Activated CD4-positive, alpha-beta T cell treated with anti-CD3 and anti-CD28 coated beads, Interleukin-2, amount 50 U/mL, for 4 hours (primary cell): ENCODE results near the gene BCL11A.

Experiments
- DNase-seq, 2 experiments: peaks; one replicate each; pipeline ENCODE4 v3.0.0-alpha.2; 2020

Gene BCL11A

DNA sequence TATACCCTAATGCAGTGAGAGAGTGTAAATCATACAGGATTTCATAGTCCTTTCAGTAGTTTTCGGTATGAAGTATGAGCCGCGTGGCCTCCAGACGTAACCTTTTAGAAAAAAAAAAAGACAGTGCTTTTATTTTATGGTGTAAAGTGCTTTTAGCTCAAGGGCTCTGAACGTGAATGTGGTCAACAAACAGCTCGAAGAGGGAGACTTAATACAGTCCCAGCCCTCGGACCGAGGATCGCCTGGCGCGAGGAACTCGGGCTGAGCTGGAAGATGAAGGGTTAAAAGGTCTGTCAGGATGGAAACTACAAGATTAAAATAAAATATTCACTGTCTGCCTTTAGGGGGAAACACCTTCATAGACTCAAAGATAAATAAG lies 4.0 kb upstream of the BCL11A start:
- DNase-seq: no peak

DNA sequence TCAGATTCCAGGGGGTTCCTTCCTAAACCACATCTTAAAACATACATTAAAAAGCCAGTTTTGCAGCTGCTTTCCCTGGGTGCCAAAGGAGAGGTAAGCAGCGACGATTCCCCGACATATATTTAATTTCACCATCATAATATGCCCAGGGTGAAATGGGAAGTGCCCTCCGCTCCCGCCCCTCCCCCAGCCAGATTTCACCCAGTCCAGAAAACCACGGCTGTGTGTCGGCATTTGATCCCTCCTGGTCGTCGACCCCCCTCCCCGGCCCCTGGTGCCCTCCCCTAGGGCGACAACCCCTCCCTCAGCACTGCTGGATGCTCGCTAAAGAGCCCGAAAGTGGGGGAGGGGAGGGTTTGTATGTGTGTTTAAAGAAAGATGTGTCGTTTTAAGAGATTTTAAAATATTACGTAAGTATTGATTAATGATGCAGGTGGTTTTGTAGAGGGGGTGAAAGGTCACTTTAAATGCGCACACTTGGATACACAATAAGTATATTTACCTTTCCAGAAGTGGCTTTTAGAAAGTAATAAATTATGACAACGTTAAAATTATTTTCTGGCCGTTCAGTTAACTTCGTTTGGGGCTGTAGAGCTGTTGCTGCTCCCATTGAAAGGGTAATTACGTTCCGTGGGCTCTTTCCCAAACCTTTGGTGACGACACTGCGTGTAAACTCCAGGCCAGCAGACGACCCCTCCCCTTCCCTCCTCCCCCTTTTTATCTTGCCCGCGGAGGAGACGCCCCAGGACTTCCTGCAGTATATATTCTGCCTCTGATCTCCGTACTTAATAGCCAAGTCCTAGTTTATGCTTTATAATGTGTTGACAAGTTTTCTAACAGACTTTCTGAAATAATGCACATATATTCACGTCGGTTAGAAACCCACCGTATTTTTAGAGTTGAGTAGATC lies 3.4 kb upstream of the BCL11A start:
- no peak for DNase-seq

DNA sequence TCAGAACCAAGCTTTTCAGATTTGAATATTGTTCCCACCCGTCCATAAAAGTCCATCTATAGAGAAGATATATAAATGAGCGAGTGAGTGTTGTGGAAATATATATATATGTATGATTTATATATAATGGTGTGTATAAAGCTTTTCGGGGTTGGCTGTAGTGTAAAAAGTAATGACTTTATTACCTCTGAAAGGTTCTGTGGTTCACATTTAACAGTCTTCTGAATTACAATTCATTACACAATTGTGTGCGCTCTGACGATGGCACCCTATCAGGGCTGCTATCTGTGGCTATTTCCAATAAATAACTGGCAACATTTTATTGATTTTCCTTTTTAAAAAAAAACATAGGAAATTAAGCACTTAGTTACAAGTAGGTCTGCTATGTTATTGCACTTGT lies 2.7 kb upstream of the BCL11A start:
- no peak for DNase-seq

DNA sequence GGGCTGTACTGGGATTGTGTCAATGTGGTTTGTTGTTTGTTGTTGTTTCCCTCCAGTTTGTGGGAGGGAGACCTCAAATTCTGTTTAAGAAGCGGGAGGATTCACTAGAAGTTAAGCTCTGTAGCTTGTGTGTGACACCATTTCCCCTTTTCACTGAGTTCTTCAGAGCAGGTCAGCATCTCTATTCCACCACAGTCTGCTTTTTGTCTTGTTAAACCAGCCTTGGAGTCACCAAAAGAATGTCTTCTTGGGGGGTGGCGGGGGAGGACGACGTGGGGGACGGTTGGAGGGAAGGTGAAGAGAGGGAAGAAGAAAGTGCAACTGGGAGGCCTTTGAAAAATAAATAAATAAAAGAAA lies 2.3 kb upstream of the BCL11A start:
- no peak for DNase-seq

DNA sequence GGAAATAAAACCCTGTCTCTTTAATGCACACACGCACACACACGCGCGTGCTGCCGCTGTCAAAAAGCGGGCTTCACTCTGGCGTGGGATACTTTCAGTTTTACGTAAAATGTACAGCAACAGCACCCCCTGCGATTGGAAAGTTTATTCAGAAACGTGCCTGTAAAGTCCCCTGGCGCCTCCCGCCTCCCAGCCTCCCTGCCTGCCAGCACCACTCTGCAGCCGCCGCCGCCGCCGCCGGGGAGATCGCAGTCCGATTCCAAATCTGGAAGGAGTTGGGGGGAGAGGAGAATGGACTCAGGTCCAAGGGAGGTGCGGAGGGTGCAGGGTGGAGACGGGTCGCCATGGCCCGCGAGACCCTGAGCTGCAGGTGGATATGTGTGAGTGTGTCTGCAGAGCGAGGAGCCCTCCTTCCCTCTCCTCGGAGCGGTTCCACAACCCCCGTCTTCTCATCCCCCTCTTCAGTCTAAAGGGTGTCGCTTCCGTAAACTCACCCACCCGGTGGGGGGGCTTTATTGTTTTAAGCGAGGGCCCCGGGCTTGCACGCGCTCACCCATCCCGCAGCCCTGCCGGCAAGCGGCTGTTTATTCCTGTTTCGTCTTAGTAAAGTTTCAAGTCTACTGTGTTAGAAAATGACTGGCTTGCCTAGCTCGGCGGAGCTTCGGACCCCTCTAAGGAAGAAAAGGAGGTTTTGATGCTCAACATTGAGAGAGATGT lies 1.8 kb upstream of the BCL11A start:
- DNase-seq: peak; percentile 43

DNA sequence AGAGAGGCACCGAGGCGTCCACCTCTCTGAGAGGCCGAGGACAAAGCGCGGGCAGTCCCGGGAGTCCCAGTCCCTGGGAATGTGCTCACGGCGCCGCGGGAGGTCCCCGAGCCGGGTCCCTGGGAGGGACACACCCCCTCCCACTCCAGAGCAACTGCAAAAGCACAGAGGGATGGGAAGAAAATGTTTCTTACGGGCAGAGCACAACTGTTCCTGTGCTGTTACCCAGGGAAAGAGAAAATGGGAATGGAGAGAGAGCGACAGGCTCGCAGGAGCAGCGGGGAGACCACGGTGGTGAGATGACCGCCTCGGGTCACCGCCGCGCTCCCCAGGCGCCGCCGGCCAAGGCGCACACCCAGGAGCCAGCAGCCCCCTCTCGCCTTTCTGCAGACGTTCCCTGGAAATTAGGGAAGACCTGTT lies 1.2 kb upstream of the BCL11A start:
- DNase-seq: no peak

DNA sequence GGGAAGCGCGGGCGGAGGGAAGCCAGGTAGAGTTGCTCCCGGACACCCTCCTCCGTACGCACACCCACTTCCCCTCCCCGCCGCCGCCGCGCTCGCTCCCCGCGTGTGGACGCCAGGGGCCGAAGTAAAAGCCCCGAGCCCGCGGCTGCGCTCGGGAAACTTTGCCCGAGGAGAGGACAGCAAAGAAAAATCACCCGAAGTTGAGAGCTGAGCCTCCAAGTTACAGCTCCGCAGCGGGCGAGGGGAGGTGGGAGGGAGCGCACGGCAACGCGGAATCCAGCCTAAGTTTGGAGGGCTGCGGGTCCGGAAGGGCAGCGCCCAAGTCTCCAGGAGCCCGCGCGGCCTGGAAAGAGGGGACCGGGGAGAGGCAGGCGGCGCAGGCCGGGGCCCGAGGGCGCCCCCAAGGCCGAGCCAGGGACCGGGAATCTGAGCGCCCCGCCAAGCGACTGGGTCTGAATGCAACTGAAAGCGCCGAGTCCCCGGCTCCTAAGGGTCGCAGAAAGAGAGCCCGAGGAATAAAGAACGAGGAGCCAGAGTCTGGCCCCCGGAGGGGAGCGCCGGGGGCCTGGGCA lies 706 bp upstream of the BCL11A start:
- DNase-seq: no peak

DNA sequence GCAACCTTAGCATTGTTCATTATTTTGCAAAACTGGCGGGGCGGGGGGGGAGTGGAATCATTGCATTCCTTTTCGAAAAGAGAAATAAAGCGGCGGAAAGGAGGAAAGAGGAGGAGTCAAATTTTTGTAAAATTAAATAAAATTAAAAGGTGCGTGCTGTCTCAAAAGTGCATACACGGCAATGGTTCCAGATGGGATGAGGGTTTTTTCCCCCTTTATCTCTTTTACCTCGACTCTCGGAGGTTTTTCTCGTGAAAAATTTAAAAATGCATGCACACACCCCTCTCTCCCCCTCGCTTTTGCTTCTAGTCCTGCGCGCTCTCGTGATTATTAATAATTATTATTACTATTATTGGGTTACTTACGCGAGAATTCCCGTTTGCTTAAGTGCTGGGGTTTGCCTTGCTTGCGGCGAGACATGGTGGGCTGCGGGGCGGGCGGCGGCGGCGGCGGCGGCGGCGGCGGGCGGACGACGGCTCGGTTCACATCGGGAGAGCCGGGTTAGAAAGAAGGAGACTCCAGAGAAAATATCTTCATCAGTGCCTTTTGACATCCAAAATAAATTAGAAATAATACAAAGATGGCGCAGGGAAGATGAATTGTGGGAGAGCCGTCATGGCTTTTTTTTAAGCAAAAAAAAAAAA lies 481 bp downstream of the BCL11A start:
- DNase-seq: no peak

DNA sequence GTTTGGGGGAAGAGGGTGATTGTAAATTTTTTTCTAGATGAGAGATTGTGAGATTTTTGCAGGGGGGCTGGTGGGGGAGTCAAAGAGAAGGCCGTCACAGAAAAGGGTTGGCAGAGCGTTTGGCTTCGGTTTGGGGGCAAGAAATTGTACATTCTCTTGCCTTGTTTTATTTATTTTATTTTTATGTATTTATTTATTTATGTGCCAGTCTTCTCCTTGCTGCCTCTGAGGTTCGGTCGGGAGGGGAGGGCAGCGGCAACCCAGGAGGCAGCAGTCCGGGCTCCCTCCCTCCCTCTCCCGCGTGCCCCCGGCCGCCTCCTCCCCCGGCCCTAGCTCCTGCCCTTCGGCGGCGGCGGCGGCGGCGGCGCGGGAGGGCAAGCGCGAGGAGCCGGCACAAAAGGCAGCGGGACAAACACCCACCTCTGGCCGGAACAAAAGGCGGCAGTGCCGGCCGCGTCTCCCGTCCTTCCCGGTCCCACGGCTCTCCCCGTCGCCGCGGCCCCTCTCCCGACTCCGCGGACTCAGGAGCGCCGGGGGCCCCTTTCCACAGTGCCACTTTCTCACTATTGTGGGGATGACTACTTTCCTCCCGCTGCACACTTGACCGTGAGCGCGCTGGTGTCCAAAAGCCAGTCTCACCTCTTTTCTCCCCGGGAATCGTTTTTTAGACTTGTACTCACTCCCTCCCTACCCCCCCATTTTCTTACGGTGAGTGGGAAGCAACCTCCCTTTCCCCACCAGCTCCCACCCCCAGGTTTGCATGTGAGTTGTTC lies 1.2 kb downstream of the BCL11A start:
- no peak for DNase-seq

DNA sequence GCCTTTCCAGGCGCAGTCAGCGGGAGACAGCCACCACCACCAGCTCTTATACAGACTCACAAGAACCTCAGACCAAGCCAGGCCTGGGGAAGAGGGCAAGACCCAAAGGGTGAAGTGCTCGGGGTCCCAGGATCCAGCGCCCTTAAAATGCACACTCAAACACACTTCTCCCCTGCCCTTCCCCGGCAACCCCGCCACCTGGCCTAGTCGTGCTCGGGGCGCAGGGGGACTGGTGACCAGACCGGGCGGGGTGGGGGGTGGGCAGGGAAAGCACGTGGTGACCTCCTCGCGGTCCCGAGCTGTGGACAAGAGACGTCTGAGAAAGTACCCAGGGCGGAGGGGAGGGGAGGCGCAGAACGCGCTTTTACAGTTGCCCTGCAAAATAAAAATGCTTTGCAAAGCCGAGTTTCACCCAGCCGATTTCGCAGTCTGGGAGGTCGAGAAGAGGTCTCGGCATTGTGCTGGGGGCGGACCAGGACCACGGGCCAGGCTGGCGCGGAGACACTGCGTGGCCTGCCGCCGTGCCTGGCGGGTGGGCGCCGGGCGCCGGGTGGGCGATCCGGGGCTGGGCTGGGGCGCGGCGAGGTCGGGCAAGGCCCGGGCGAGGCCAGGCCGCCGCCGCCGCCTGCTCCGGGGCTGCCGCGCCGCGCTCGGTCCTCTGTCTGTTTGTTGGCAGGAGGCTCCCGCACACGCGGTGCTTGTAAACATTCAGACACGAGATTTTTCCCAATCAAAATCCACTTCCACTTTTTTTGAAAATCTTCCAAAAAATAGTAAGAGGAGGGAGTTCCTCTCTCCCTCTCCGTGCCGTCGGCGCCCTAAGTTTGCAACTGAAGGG lies 2.0 kb downstream of the BCL11A start:
- DNase-seq: no peak

DNA sequence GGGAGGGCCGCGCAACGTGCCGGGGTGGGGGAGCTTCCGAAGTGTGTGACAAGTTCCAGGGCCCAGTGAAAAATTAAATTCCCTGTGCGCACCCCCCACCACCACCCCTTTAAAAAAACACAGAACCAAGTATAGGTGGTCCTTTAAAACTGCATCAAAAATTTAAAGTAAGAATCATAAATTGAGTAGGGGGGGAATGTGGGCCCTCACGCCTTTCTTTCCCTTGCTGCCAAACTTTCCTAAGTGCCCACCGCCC lies 2.5 kb downstream of the BCL11A start:
- no peak for DNase-seq

DNA sequence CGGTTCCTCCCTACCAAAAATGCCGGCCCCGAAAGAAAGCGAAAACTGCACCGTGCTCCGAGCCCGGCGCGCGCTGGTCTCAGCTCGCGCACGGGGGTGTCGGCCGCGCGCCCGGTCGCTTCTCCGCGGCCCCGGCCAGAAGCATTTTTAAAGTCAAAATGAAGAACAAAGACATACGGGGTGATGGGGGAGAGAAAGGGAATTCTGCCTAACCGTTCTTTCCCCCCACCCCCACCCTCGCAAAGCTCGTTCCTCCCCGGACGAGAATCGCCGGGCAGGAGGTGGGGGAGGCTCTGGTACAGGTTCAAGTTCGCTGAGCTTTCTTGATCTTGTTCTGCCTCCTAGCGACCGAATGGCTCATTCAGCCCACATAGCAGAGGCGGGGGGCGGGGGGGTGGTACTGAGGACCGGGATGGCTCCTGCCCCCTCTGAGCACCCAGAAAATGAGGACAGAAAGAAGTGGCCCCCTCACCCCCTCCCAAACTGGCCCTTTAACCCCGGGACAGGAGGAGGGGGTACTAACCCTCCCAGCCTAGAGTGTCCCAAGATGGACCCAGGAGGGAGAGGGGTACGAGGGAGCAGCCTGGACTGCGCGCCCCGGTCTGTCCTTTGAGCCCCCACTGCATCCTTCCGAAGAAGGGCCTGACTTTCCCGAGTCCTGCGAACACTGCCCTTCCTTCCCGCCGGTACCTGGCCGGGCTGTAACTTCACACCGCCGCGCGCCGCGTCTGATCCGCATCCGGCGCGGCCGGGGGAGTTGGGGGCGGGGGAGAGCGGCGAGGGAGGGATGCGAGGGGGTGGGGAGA lies 3.1 kb downstream of the BCL11A start:
- DNase-seq: peak; percentile 23

DNA sequence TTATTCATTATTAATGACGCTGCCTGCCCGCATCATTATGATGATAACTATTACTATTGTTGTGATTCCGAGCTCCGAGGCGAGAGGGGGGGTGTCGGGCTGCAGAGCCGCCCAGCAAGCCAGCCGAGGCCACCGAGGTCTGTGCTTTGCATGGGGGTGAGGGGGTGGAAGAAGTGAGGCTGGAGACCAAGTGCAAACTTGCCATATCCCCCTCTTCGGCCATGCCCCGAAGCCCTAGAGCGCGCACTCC lies 3.6 kb downstream of the BCL11A start:
- no peak for DNase-seq

DNA sequence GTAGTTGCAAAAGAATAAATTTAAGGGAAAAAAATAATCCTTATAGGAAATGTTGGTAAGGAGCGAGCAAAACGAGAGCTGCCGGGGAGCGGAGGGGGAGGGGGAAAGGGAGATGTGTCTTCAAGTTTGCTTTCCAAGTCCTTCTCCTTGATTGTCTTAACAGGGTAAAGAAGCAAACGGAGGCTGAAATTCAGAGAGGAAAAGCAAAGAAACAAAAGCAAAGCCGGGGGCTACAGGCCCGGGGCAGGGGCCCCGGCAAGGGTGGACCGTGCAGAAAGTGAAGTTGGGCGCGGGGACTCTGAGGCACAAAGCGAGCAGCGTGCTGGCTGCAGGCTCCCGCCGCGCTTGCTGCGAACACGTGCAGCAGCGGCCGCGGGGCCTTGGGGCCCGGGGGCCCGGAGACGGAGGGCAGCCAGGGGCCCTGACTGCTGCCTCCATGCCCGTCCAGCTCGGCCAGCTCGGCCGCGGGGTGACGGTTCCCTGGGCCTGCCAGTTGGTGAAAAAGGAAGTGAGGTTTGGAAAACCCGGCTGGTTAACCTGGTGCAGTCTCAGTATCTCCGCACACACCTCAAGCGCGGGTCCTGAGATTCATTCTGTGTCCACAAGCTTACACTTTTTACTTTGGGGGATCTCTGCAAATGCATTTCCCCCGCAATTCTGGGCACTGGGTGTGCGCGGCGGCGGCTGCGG lies 4.1 kb downstream of the BCL11A start:
- no peak for DNase-seq

DNA sequence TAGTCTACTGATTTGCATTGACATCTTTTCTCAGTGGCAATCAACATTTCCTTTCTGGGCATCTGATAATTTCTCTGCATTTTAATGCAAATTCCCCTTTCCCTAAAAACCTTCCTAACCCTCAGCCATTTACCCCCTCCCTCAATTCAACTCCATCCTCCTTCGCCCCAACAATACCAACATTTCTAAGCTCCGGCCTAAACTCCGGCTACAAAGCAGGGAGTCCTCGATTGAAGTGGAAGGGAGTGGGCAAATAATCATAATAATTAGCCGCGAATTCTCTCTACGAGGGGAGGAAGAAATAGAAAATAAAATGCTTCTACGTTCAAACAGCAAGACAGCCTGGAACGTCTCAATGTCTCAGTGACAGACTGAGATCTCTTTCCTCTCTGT lies 4.6 kb downstream of the BCL11A start:
- no peak for DNase-seq

DNA sequence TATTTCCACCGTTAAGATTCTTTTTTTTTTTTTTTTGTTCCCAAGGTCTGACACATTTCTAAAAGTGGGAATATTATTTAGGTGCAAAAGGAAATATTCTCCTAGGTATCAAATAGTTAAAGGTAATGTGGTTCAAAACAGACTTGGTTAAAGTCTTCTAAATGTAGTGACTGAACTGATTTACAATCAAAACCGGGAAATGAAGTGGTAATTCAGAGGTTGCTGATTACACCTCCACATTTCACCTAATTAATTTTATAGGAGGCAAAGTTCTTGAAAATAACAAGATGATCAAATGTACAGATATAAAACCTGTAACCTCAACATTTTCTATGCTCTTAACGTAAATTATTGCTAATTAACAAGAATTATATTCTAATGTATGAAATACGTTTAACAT lies 5.1 kb downstream of the BCL11A start:
- no peak for DNase-seq

DNA sequence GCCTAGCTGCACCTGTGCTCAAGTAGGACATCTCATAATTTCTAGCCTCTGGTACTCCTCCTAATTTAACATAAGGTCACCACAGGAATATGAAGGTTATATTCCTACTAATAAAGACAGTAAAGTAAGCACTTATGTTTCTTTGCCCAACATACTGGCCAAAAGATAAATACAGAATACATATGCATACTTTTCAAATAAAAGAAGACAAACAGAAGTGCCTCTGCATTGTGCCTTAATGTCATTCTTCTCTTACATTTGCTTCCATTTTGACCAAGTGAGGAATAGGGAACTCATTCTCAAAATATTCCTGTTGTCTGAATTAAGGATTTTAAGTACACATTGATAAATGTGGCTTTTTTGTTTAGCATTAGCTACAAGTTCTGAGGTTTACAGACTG lies 5.6 kb downstream of the BCL11A start:
- no peak for DNase-seq

DNA sequence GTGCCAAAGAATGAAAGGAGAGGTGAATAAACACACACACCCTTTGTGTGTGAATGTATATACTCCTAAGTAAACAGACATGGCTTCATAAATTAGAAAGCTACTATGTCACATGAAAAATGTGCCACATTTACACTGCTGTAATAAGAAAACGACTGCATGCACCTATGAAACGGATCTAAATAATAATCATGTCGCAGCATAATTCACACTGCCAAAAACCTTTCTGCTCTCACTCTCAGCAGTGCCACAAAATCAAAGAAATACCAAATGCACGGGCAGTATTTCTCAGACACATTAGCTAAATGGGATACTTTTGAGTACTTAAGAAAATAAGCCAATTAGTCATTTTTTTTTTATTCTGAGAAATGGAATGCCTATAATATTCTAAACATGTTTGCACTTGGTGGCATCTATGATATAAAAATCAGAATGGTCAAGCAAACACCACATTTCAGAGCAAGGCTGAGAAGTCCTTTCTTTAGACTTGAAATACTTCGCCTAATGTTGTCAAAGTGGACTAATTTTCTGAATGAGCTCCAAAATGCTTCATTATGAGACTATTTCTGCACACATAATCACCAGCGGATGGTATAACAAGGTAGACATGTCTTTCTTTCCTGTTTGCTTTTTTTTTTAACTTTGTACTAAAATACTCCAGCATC lies 6.6 kb downstream of the BCL11A start:
- no peak for DNase-seq

DNA sequence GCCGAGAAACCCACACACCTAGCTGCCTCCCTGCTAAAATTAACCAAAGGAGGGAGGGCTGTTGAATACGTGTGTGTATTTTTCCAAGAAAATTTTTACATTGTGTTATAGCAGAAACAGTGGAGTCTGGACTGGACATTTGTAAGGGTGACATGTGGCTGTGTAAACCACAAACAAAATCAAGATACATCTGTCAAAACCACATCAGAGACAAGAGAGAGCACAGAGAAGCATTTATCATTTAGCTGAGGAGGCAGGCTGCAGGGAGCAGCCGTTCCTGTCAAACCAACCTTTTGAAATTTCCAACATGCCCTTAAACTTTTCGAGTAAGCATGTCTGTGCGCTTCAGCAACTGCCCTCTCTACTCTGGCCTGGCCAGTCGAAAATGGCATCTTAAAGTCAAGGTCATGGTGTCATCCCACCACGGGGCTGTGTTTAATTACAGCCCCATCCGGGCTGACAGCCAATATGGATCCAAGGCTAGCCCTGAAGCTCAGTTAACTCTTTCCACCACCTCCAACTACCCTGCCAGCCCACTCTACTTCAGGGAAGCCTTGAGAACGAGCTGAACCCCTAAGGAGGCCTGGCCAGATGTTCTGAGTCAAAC lies 8.4 kb downstream of the BCL11A start:
- DNase-seq: no peak

DNA sequence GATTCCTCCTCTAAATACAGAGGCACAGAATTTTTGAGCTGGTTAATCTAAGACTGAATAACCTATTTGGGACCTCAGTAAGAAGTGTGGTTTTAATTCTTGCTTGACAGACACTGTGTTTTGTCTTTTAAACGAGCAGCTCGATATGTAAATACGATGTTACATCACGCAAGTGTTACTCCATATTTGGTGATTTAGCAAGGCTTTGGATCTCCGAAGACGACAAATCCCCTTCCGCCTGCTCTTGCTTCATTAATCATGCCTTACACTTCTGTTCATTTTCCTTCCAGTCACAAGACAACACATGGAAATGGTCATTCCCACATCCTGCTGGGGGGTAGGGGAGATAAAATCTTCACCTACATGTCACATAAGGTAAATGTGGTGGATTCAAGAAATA lies 9.4 kb downstream of the BCL11A start:
- no peak for DNase-seq
